ENCODE data around the gene TMPRSS13.

Gene TMPRSS13

GRCh38 chr11:117912497-117912896, 16.7 kb downstream of the TMPRSS13 start:
- DNase-seq (ENCODE audit: low spot score): no peak

- DNase-seq (ENCODE audit: low spot score): no peak
These were observed 17.5 kb downstream of the TMPRSS13 start for GRCh38 chr11:117911694-117912093.

GRCh38 chr11:117910941-117911655, 18.1 kb downstream of the TMPRSS13 start:
- DNase-seq (ENCODE audit: low spot score): no peak

DNA sequence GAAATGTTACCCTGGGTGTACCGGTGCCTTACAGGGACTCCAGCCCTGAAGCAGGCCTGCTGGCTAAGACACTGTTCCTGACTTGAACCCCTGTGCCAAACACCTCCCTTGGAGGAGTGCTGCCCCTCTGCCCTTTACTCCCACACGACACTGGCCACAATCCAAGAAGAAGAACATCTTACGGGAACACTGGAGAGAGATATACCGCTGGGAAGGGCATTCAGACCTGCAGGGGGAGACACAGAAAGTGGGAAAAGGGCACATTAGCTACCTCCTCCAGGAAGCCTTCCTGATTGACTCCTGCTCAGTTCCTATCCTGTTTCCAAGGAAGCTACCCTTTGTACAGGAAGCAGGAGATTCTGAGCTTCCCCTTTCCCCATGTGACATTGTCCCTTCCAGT, 18.7 kb downstream of the TMPRSS13 start:
- DNase-seq (ENCODE audit: low spot score): no peak

- no peak for DNase-seq (ENCODE audit: low spot score)
These were observed 19.4 kb downstream of the TMPRSS13 start for GRCh38 chr11:117909611-117910382.

- DNase-seq (ENCODE audit: low spot score): no peak
These were observed 20.1 kb downstream of the TMPRSS13 start for GRCh38 chr11:117908959-117909610.

DNA sequence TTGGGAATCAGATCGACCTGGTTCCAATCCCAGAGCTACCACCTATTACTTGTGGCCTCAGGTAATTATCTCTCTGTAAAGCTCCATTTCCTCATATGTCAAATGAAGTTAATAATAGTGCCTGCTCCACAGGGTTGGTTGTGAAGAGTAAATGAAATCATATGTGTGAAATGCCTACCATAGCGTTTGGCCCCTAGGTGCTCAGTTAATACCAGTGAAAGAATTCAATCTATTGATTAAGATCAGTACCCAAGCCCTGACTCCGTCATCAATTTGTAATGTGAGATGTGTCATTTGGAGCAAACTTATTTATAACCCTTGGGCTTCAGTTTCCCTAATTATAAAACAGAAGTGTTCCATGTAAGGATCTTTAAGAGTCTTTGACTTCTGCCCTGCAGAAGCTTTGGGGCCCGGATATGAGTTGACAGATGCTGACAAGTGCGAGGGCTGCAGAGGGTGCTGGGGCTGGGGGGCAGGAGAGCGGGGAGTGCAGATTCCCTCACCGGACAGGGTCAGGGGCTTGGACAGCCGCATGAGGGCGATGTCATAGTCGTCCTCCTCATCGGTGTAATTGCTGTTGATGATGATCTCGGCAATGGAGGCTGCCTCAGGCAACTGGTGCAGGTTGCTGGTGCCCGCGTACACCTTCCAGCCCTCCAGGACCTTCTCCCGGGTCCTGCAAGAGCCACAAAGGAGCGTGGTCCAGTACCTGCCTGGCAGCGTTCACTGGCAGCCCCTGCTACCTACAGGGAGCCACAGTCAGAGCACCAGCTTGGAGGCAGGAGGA, 20.9 kb downstream of the TMPRSS13 start:
- no peak for DNase-seq (ENCODE audit: low spot score)

- DNase-seq (ENCODE audit: low spot score): peak; percentile 84
These were observed 21.7 kb downstream of the TMPRSS13 start for GRCh38 chr11:117907276-117908108.

DNA sequence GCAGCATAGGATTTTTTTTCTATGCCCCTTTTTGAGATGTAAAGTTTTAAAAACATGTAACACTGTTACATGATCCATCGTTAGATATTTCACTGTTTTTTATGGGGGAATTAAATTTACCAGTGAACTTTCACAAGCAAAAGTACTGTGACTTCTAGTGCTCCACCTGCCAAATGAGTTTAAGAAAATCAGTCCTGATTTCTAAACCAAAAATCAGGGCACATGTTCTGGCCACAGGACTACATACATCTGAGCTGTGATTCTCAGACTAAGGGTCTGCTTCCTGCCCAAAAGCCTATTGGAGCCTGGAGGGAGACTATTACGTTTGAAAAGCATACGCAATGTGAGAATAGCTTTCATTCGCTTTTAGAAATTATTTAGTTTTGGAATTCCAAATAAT, 22.5 kb downstream of the TMPRSS13 start:
- DNase-seq (ENCODE audit: low spot score): no peak

DNA sequence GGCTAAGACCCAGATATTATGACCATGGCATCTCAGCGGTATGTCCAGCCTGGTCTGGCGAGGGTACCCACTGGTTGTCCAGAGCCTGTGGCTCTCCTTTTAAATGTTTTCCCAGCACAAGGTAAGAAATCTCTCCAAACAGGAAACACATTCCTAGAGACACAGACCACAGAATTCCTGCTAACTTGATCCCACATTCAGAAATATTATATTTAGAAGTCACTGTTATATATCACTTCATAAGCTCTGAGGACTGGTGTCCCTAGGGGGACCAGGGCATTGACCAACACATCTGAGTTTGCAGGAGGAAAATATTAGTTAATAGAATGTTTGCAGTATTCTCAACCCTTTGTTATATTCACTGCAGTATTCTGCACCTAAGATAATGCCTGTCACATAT, 23.1 kb downstream of the TMPRSS13 start:
- DNase-seq (ENCODE audit: low spot score): no peak

DNA sequence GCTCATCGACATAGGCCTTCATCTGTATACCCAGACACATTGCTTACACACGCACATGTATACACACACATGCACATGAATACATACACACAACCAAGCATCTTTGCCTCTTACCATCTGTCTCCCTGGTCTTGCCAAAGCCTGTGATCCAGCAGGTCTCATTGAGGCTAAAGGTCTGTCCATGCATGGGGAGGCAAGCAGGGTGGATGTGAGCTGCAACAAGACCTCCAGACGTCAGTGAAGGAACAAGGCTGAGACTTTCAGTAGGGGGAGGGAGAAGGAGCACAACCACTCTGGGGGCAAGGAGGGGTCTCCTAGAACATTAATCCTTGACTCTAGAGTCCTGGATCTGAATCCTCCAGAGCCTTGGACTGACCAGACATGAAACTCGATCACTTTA, 23.7 kb downstream of the TMPRSS13 start:
- DNase-seq (ENCODE audit: low spot score): no peak

- no peak for DNase-seq (ENCODE audit: low spot score)
These were observed 25.5 kb downstream of the TMPRSS13 start for GRCh38 chr11:117903505-117904382.

- no peak for DNase-seq (ENCODE audit: low spot score)
These were observed 27.0 kb downstream of the TMPRSS13 start for GRCh38 chr11:117902001-117902845.

DNA sequence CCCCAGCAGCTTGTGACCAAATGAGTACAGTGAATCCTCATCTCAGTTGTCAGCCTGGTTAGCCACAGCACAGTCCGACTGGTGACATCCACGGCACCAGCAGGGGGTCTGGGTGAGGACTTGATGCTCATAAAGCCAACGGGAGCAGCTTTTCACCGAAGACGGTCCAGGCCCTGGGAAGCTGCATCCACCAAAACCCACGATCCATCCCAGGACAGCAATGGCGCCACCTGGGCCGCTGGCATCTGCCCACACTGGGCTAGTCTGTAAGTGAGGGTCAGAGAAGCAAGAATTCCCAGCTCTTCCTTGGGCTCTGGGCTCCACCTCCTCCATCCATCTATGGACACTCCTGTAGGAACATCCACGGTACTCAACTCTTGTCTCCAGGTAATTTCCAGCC, 27.6 kb downstream of the TMPRSS13 start:
- DNase-seq (ENCODE audit: low spot score): no peak

GRCh38 chr11:117900720-117901440, 28.3 kb downstream of the TMPRSS13 start:
- no peak for DNase-seq (ENCODE audit: low spot score)

DNA sequence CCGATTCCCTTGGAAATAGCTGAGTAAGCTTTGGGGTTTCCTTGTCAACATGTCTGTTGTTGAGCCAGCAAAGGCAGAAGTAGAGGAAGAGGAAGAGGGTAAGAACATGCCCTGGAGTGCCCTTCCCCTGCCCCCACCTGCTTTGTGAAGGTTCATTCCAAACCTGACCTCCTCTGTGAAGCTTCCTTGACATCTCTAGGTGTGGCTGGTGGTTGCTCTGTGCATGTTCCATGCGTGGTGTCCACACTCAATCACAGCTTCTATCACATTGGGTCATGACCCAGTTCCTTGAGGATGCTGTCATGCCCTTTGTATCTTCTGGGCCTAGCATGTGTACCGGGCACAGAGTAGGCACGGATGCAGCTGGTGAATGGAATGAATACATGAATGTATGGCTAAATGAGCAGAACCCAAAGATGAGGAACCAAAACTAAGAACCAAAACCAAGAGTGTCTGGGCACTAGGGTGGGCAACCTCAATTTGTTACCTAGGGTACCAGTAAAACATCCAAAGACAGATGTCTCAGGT, 29.0 kb downstream of the TMPRSS13 start:
- no peak for DNase-seq (ENCODE audit: low spot score)

- no peak for DNase-seq (ENCODE audit: low spot score)
These were observed 31.1 kb downstream of the TMPRSS13 start for GRCh38 chr11:117898059-117898458.

DNA sequence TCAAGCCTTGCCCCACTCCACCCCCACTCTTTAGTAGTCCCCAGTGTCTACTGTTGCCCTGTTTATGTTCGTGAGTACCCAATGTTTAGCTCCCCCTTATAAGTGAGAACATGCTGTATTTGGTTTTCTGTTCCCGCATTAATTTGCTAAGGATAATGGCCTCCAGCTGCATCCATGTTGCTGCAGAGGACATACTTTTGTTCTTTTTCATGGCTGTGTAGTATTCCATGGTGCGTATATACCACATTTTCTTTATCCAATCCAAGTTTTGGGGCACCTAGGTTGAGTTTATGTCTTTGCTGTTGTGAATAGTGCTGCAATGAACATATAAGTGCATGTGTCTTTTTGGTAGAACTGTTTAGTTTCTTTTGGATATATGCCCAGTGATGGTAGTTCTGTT, 36.6 kb downstream of the TMPRSS13 start:
- DNase-seq (ENCODE audit: low spot score): no peak
